ENCODE measurements around the gene EIF4B.
"Not testable (repeated sequence)": the region's sequence is repeated elsewhere in the genome, so short reads cannot be mapped to it uniquely, and the experiment has no call there.

The EIF4B gene, protein sequence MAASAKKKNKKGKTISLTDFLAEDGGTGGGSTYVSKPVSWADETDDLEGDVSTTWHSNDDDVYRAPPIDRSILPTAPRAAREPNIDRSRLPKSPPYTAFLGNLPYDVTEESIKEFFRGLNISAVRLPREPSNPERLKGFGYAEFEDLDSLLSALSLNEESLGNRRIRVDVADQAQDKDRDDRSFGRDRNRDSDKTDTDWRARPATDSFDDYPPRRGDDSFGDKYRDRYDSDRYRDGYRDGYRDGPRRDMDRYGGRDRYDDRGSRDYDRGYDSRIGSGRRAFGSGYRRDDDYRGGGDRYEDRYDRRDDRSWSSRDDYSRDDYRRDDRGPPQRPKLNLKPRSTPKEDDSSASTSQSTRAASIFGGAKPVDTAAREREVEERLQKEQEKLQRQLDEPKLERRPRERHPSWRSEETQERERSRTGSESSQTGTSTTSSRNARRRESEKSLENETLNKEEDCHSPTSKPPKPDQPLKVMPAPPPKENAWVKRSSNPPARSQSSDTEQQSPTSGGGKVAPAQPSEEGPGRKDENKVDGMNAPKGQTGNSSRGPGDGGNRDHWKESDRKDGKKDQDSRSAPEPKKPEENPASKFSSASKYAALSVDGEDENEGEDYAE

DNA sequence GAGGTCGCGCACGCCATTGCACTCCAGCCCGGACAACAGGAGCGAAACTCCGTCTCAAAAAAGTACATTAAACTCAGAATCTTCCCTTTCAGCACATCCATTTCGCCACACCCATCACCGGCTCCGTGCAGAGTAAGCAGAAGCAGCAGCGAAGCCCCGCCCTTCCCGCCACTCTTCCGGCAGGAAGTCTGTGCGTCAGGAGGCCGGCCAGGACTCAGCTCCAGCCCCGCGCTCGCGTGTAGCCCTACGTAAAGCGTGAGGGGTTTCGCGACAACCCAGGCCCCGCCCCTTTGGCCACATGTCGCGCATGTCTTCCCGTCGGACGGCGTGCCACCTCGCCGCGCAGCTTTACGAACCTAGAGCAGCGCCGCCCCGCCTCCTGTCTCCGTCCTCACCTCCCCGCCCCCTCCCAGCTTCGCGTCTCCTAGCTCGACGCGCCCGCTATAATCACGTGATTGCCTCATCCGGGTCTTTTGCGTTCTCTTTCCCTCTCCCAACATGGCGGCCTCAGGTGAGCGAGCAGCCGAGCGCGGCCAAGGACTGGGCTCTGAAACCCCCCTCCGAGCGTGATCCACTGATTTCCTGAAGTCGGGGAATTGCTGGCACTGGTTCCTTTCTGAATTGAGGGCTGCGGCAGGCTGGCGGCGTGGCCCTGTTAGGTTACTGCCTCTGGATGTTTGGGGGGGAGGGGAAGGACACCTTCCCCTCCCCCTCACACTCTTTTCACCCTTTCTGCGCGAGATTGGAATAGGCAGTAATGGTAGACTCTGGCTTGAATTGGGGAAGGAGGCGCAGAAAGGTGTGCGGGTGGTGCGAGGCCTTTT, at the start of gene EIF4B:
Gene EIF4B (plus strand): TSS at position 471 of the 824 bp plus-strand sequence. CDS start 28 bp downstream, at position 499.
- peak; percentile 98 to 99 for DNase-seq (ENCODE audit: low read depth in 1 of 2, low spot score in 1 of 2)

DNA sequence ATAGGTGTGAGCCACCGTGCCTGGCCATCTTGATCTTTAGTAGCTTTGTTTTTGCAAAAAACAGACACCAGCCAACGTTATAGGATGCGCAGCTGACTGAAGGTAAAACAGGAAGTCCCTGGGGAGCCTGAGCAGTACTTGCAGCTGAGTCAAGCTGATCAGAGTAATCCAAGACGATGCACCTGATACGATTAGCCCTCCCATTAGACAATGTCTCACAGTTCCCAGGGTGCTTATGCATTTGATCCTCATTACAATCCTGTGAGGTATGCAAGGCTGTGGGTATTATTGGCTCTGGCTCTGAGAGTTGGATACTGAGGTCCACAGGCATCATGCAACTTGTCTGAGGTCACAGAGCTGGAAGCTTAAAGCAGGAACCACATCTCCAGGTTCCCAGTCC, 49.3 kb upstream of the EIF4B start:
- no peak for DNase-seq (ENCODE audit: low read depth in 1 of 2, low spot score in 1 of 2)

DNA sequence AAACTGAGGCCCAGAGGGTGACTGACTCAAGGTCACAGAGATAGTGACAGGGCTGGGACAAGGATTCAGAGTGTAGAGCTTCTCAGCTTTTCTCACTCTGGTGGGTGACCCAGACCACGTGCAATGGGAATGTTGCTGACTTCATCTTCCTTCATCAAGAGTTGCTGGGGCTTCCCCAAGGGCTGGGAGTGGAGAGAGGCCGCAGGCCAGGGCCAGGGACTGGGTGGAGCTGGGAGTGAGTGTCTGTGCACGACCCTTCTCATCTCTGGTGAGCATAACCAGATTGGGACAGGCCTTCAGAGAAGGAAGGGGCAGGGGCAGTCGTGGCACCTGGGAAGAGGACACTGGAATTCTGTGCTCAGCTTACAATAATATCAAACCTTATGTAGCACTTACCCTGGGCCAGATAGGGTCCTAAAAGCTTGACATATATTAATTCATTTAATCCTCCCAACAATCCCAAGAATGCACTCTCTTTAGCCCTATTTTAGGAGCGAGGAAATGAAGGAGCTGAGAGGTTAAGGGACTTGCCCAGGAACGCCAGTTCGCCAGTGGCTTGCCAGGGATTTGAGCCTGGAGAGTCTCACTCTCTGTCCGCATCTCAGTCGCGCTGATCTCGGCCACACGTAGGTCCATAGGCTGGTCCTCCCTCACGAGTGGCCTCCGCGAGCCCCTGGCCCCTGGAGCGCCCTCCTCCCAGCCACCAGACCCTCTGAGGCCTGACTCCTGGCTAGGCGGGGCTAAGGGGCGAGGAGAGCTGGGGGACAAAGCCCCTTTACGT, 41.5 kb upstream of the EIF4B start:
- DNase-seq (ENCODE audit: low read depth in 1 of 2, low spot score in 1 of 2): no peak

DNA sequence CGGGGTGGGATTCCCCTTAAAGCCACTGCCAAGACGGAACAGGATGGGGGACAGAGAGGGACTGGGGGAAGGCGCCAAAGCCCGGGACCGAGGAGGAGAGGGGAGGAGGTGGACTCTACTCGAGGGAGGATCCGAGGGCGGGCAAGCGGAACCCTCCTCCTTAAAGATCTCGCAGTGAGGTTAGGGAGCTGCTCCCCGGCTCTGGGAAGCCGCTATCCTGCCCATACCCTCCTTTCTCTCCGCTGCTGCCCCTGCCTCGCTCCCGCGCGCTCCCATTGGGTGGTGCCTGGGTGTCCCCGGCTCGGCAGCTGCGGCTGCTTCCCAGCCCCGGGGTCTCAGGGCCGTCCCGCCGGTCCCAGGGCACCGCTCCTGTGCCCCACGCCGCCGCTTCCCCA, 40.9 kb upstream of the EIF4B start:
- no peak for DNase-seq (ENCODE audit: low read depth in 1 of 2, low spot score in 1 of 2)

DNA sequence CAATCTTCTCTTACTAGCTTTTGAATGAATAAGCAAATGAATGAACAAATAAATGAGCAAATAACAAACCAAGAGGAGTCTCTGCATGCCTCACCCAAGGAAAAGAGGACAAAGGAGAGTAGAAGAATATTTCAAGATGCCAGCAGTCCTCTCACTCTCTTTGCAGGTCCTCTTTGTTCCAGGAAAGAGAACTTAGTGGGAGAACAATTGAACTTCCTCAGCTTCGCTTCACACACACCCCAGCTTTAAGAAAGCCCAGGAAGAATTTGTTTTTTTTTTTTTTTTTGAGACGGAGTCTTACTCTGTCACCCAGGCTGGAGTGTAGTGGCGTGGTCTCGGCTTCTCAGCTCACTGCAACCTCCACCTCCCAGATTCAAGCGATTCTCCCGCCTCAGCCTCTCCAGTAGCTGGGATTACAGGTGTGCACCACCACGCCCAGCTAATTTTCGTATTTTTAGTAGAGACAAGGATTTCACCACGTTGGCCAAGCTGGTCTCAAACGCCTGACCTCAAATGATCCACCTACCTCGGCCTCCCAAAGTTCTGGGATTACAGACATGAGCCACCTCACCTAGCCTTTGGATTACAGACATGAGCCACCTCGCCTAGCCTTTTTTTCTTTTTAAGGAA, 37.0 kb upstream of the EIF4B start:
- DNase-seq (ENCODE audit: low read depth in 1 of 2, low spot score in 1 of 2): no peak

DNA sequence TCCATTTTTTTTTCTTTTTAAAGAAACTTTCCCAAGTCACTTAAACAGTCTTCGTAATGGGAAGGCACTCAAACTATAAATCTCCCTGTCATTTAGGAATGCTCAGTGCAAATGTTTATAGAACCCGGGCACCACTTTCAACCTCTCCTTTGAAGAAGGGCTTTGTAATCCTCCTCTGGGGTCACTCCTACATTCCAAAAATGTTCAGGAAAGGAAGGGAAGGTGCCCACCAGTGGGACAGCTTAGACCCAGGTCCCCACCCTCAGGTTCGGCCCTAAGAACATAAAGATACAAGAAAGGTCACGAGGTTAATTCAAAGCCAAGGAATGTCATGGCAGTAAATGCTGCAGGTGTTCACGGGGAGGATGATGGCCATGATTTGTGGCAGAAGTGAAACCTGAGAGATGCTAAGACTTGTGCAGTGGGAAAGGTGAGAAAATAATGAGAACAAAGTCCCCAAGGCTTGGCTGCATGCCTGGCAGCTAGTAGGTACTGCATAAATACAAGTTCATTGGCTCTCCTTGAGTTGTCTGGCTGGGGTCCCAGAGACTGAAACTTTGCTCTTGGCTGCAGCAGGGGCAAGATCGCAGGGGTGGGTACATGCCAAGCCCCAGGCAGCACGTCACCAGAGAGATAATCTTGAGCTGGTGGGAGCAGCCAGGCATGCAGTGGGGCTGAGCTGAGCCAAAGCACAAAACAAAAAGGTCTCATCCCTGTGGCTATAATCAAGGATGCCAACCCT, 36.3 kb upstream of the EIF4B start:
- DNase-seq (ENCODE audit: low read depth in 1 of 2, low spot score in 1 of 2): no peak

DNA sequence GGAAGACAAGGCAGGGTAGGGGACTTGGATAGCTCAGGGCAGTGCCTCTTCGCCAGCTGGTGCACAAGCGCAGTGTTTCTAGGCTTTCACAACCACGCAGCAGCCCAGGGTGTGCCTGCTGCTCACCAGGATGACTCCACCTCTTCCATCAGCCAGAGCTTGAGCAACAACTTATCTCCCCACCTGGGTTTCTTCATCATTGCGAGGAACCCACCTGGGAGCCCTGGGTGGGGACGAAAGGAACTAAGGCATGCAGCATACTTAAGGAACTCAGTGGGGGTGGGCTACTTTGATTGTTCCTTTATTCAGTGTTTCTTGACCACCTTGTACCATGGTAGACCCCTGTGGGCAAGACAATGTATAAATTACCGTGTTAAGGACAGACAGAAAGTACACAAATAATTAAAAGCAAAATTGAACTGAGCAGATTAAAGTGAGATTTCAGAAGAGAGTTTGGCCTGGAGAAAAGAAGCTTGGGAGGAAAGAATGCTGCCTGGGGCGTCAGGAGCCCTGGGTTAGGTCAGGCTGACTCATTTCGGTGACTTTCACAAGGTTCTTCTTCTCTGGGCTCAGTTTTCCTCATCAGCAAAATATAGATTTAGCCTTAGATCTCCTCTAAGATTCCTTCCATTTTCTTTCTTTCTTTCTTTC, 34.5 kb upstream of the EIF4B start:
- no peak for DNase-seq (ENCODE audit: low read depth in 1 of 2, low spot score in 1 of 2)

DNA sequence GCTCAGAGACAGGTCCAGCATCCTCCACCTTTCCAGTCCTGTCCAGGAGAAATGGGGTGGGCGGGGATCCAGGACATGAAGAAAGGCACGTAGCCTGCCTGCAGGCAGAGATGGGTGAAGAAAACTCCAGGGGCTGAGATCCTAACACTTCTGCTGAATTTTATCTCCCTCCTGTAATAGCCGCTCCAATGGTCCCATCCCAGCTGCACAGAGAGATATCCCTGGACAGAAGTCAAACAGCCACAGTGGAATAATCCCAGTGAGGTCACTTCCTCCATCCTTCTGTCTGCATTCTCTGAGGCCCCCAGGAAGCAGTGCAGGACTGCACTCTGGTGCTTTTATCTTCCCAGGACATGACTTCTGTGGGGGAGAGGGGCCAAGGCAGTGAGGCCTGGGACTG, 31.1 kb upstream of the EIF4B start:
- no peak for DNase-seq (ENCODE audit: low read depth in 1 of 2, low spot score in 1 of 2)

DNA sequence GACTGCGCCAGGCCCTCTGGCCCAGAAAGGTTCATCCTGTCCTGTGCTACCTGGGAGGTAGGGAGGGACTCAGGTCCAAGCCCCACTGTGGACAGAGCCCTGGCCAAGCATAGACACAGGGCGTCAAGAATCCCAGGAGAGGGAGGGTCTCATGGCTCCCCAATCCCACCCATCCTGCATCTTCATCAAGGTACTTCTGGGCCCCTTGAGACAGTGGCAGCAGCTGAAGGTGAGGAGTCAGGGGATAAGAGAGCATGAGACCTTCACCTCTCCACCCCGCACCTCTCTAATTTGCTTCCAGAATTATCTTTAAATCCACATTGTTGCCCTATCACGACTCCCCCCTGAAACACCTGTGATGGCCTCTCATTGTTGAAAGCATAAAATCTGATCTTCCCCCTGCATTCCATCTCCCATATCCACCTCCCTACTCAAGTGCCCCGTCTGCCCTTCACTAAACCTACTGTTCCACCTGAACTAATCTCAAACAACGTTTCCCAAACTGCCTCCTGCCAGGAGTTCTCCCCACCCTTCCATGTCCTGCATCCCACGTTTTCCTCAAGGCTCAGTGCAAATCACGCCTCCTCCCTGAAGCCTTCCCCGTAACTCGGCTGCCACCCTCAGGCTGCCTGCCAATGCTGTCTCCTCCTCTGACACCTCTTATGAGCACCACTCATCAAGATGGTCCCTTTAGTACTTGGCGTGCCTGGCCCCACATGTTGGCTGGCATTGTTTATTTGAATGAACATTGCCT, 30.3 kb upstream of the EIF4B start:
- DNase-seq (ENCODE audit: low read depth in 1 of 2, low spot score in 1 of 2): no peak

DNA sequence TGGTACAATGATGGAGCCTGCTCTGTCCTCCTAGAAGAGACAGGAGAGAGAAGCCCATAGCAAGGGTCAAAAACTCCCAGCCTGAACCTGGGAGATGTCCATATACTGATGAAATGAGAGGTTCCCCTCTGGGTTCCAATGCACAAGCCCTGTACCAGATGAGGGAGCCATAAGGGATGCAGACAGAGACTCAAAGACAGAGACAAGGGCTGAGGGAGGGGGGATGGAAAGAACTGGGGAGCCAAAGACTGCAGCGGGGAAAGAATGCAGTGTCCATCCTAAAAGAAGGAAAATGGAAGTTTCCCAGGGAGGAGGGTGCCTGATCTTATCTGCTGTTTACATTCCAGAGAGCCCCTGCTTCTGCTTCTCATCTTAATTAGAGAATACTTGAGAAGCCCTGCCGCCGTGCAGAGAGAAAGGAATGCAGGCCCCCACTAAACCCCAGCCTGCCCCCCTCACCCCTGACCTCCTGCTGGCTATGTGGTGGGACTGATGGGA, 29.6 kb upstream of the EIF4B start:
- no peak for DNase-seq (ENCODE audit: low read depth in 1 of 2, low spot score in 1 of 2)

DNA sequence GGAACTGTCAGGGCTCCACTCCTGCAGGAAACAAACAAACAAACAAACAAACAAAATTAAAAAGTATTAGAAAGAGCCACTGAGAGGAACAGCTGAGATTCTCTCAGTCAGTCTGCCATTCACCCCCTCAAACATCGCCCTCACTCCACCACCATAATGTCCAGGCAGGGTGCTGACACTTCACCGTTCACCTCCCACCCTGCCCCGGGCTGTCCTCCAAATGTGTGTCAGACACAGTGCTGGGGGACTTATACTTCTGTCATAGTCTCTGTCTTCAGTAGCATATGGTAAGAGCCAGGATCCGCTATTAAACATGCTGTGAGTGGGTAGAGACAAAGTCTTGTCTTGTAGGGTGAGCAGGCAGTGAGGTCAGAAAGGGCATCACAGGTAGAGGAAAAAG, 29.1 kb upstream of the EIF4B start:
- no peak for DNase-seq (ENCODE audit: low read depth in 1 of 2, low spot score in 1 of 2)

DNA sequence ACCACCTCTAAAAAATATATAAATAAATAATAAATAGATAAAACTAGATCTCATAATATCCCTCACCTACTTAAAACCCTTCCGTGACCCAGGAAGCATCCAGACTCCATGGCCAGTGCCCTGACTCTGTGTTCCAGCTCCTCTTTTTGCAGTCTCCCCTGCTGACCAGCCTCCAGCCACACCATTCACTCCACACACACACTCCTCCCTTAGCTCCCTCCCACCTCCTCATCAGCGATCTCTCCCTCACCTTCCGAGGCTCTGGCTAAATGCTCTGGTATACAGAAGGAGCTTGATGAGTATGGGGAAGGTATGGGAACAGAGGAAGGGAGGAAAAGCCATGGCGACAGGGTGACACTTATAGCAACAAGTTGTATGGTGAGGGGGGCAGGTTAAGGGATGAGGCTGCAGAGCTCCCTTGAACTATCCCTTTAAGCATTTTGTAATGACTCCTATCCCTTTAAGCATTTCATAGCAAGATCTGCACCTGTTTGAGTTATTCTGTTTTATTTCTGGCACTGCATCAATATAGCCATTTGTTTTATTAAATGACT, 26.1 kb upstream of the EIF4B start:
- no peak for DNase-seq (ENCODE audit: low read depth in 1 of 2, low spot score in 1 of 2)

DNA sequence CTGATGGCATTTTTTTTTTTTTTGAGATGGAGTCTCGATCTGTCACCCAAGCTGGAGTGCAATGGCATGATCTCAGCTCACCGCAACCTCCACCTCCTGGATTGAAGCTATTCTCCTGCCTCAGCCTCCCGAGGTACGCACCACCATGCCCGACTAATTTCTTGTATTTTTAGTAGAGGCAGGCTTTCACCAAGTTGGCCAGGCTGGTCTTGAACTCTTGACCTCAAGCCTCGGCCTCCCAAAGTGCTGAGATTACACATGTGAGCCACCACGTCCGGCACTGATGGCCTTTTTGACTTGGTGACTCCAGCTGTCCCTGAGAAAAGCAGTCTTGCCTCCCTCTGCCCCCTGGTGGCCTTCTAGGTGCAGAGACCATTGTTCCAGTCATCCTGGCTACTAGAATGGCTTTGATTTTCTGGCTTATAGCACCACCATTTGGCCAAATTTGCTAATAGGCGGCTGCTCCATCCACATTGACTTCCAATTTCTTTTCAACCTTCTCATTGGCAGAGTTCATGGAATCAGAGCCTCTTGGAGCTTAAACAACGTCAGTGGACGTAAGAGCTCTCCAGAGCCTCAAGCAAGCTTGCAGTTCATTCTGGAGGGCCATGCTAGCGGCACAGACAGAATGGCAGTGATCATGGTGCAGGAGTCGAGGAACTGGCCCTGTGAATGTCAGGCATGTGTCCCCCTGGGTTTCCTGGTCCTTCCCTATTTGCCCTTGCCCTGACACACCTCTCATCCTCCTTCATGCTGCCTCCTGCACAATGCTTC, 25.4 kb upstream of the EIF4B start:
- peak; percentile 57 to 66 for DNase-seq (ENCODE audit: low read depth in 1 of 2, low spot score in 1 of 2)

DNA sequence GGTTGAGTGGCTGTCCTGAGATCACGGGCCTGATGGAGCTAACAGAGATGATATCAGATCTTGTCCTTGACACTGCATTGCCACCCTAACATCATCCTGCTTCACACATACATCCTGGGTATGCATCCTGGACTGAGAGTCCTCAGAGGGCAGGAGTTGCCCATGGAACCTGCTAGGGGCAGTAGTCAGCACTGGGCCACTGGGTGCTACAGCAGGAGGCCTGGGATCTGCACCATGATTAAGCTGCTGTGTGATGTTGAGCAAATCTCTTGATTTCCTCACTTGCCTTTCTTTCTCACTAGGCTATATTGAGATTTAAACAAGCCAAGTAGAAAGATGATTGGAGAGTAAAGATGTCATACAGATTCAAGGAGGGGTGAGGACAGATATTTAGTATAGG, 22.1 kb upstream of the EIF4B start:
- no peak for DNase-seq (ENCODE audit: low read depth in 1 of 2, low spot score in 1 of 2)

DNA sequence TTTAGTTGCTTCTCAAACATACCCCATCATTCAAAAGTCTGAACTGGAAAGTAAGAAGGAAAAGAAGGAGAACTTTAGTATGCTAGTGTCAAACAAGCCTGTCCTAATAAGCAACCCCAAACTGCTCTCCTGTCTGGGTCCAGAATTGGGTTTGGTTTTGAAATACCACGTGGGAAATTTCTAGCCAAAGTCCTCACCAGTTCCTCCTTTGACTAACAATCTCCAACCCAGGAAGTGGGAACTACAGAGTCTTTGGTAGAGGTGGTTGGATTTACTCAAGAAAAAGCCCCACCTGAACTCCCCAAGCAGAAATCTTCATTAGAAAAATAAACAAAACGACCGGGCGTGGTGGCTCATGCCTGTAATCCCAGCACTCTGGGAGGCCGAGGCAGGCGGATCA, 17.4 kb upstream of the EIF4B start:
- DNase-seq (ENCODE audit: low read depth in 1 of 2, low spot score in 1 of 2): no peak

DNA sequence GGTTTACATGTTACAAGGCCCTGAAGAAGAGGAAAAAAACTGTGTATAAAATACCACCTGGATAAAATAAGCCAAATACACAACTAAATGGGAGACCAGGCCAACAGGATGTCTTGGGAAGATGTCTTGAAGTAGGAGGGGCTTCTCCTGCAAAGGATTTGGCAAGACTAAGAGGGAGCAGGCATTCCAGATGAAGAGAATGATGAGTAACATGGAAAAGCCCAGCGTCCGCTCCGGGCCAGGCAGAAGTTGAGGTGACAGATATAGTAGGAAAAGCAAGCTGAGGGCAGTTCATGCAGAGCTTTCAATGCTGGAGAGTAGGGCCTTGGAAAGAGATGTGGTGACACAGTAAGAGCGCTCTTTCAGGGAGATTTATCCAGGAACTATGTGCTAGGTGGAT, 16.1 kb upstream of the EIF4B start:
- no peak for DNase-seq (ENCODE audit: low read depth in 1 of 2, low spot score in 1 of 2)

DNA sequence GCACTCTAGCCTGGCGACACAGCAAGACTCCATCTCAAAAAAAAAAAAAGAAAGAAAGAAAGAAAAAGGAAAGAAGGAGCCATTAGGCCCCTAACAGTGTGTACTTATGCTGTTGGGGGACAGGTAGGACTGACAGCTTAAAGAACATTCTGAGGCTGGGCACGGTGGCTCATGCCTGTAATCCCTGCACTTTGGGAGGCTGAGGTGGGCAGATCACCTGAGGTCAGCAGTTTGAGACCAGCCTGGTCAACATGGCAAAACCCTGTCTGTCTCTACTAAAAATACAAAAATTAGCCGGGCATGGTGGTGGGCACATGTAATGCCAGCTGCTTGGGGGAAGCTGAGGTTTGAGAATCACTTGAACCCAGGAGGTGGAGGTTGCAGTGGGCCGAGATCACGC, 14.0 kb upstream of the EIF4B start:
- DNase-seq (ENCODE audit: low read depth in 1 of 2, low spot score in 1 of 2): not testable (repeated sequence)

All from stimulated activated CD4-positive, alpha-beta T cell treated with anti-CD3 and anti-CD28 coated beads, Interleukin-15, amount 100 ng/mL, for 1 hour (primary cell).